HCT116 (cell line): ENCODE measurements around the gene ZDHHC22. TPM values are rescaled to one million over a fixed set of nuclear protein-coding genes. Genes with fewer than 3 reads are reported as not detected.

Experiments used
- ATAC-seq: fragments of 200-7000 bp; cut with Tn5 transposase; 2 replicates; pipeline ENCODE4 v1.9.1; 2020; ENCODE audit warnings: mild to moderate bottlenecking, moderate library complexity
- BruUV-seq: library from RNA; stranded (reverse); fragments of 400-500 nt; replicated peaks from 2 replicates; lab custom pipeline; 2021; lab: Mats Ljungman, UMichigan
- CTCF ChIA-PET: fragments of 300-600 bp; sonication (Branson Sonifier 250); formaldehyde crosslinking; loops from one replicate; lab custom pipeline; 2021; ENCODE audit warnings: antibody characterized with exemption; lab: Charles Lee
- POLR2A ChIA-PET: fragments of 300-600, 350-600 bp; sonication (Branson Sonifier 250); formaldehyde crosslinking; loops from one replicate; lab custom pipeline; 2021; ENCODE audit warnings: antibody characterized with exemption; lab: Charles Lee
- RAD21 ChIA-PET, 2 experiments: fragments of 300-600 bp; sonication (Branson Sonifier 250); formaldehyde crosslinking; loops; one replicate each; lab custom pipeline; 2023; ENCODE audit warnings: low total read pairs in 2 of 2; ENCODE audit not compliant: uncharacterized antibody in 2 of 2, unreplicated experiment in 2 of 2, low non-redundant PET in 1 of 2; lab: Charles Lee
- DNase-seq: peaks from one replicate; pipeline ENCODE4 v3.0.0-alpha.2; 2010; ENCODE audit warnings: low read depth, low spot score
- H2AFZ ChIP-seq: fragments of 200-600 bp; shearing (Covaris generic), sonication (generic); 2 replicates; pipeline ENCODE4 v1.6.1; 2017; ENCODE audit warnings: low read depth, mixed run types, mixed read lengths, antibody characterized with exemption, low read length; ENCODE audit not compliant: poor library complexity, severe bottlenecking
- H3K27ac ChIP-seq: 2 replicates; pipeline ENCODE4 v1.5.1; 2012; ENCODE audit warnings: low read depth, low read length
- H3K27me3 ChIP-seq: fragments of 200-600 bp; sonication (generic); 2 replicates; pipeline ENCODE4 v1.6.1; 2016; ENCODE audit warnings: mixed run types, low read length, mixed read lengths; ENCODE audit not compliant: insufficient read depth
- H3K36me3 ChIP-seq, 2 experiments: fragments of 200-500 bp in 1 of 2; fragments of 200-600 bp in 1 of 2; sonication (Bioruptor generic) in 1 of 2; sonication (generic) in 1 of 2; 2 replicates each; pipeline versions ENCODE4 v1.5.1 to v1.6.1; 2014 to 2016; ENCODE audit warnings: low read length in 2 of 2, inconsistent platforms in 1 of 2, mixed read lengths in 1 of 2, mixed run types in 1 of 2; ENCODE audit not compliant: insufficient read depth in 2 of 2, control insufficient read depth in 1 of 2
- H3K4me1 ChIP-seq, 2 experiments: fragments of 200-600 bp in 1 of 2; sonication (generic) in 1 of 2; 2 replicates each; pipeline versions ENCODE4 v1.5.1 to v1.6.1; 2012 to 2017; ENCODE audit warnings: low read length in 2 of 2, inconsistent platforms in 1 of 2, mild to moderate bottlenecking in 1 of 2, mixed read lengths in 1 of 2, mixed run types in 1 of 2, moderate library complexity in 1 of 2; ENCODE audit not compliant: insufficient read depth in 2 of 2, control insufficient read depth in 1 of 2
- H3K4me2 ChIP-seq: fragments of 200-600 bp; sonication (generic); 2 replicates; pipeline ENCODE4 v1.6.1; 2017; ENCODE audit warnings: mixed run types, low read length, mixed read lengths
- H3K4me3 ChIP-seq, 2 experiments: fragments of 200-600 bp in 1 of 2; sonication (generic) in 1 of 2; replicated peaks in 1 of 2; 2 replicates each; pipeline ENCODE4 v1.5.1; 2011 to 2016; ENCODE audit warnings: low read length in 2 of 2, control low read depth in 1 of 2, low read depth in 1 of 2, mild to moderate bottlenecking in 1 of 2, mixed read lengths in 1 of 2, mixed run types in 1 of 2
- H3K79me2 ChIP-seq: fragments of 200-600 bp; sonication (generic); 2 replicates; pipeline ENCODE4 v1.6.1; 2017; ENCODE audit warnings: mild to moderate bottlenecking, mixed run types, low read length, moderate library complexity, mixed read lengths; ENCODE audit not compliant: insufficient read depth
- H3K9ac ChIP-seq: fragments of 200-600 bp; sonication (generic); 2 replicates; pipeline ENCODE4 v1.6.1; 2016; ENCODE audit warnings: low read length, mixed read lengths
- H3K9me2 ChIP-seq: fragments of 200-600 bp; sonication (generic), shearing (Covaris generic); 2 replicates; pipeline ENCODE4 v1.6.1; 2017; ENCODE audit warnings: mixed run types, mild to moderate bottlenecking, moderate library complexity; ENCODE audit not compliant: insufficient read depth
- H3K9me3 ChIP-seq, 2 experiments: fragments of 200-500 bp in 1 of 2; fragments of 200-600 bp in 1 of 2; sonication (Bioruptor generic) in 1 of 2; sonication (generic) in 1 of 2; 2 replicates each; pipeline ENCODE4 v1.6.1; 2014 to 2017; ENCODE audit warnings: low read length in 2 of 2, mixed read lengths in 2 of 2, inconsistent platforms in 1 of 2, low read depth in 1 of 2, mild to moderate bottlenecking in 1 of 2, mixed run types in 1 of 2, moderate library complexity in 1 of 2; ENCODE audit not compliant: control insufficient read depth in 1 of 2, insufficient read depth in 1 of 2
- H4K20me1 ChIP-seq: fragments of 200-600 bp; sonication (generic), shearing (Covaris generic); 2 replicates; pipeline ENCODE4 v1.6.1; 2017; ENCODE audit warnings: mixed run types, mild to moderate bottlenecking, moderate library complexity; ENCODE audit not compliant: insufficient read depth
- CBX3 ChIP-seq: IDR thresholded peaks from 2 replicates; pipeline ENCODE4 v1.6.1; 2012; ENCODE audit warnings: low read depth
- EGR1 ChIP-seq: IDR thresholded peaks from 2 replicates; pipeline ENCODE4 v1.6.1; 2012; ENCODE audit warnings: low read depth
- ELF1 ChIP-seq: IDR thresholded peaks from 2 replicates; pipeline ENCODE4 v1.6.1; 2012; ENCODE audit warnings: low read depth, borderline replicate concordance
- EZH2 ChIP-seq: fragments of 200-600 bp; sonication (generic); IDR thresholded peaks from 2 replicates; pipeline ENCODE4 v1.6.1; 2017; ENCODE audit warnings: antibody characterized with exemption, mixed run types
- EZH2phosphoT487 ChIP-seq: fragments of 200-600 bp; IDR thresholded peaks from 2 replicates; pipeline ENCODE4 v1.6.1; 2018; ENCODE audit warnings: antibody characterized with exemption, borderline replicate concordance
- FOSL1 ChIP-seq: IDR thresholded peaks from 2 replicates; pipeline ENCODE4 v1.6.1; 2012; ENCODE audit warnings: low read depth
- RAD21 ChIP-seq: IDR thresholded peaks from 2 replicates; pipeline ENCODE4 v1.6.1; 2012; ENCODE audit warnings: low read depth, mild to moderate bottlenecking
- REST ChIP-seq: IDR thresholded peaks from 2 replicates; pipeline ENCODE4 v1.6.1; 2012; ENCODE audit warnings: low read depth
- SIN3A ChIP-seq: IDR thresholded peaks from 2 replicates; pipeline ENCODE4 v1.6.1; 2012; ENCODE audit warnings: low read depth
- SP1 ChIP-seq: IDR thresholded peaks from 2 replicates; pipeline ENCODE4 v1.6.1; 2012; ENCODE audit warnings: low read depth
- SRF ChIP-seq: IDR thresholded peaks from 2 replicates; pipeline ENCODE4 v1.6.1; 2012; ENCODE audit warnings: low read depth
- TCF7L2 ChIP-seq: IDR thresholded peaks from 2 replicates; pipeline ENCODE4 v1.7.0; 2011; ENCODE audit warnings: borderline replicate concordance, inconsistent platforms; ENCODE audit not compliant: insufficient read depth, insufficient read length; ENCODE audit errors: extremely low read depth
- ZNF274 ChIP-seq: fragments of 200-500 bp; sonication (Bioruptor generic); IDR thresholded peaks from 2 replicates; pipeline ENCODE4 v1.6.1; 2014; ENCODE audit warnings: mild to moderate bottlenecking, low read depth, low read length, inconsistent platforms
- intact Hi-C: fragments of 100-400 bp; cut with micrococcal nuclease; formaldehyde crosslinking; loops from 2 replicates; pipeline ENCODE4 v1.10.0; 2022
- total RNA-seq: library from RNA; stranded (reverse); gene quantifications from one replicate; pipeline ENCODE4 v1.2.1, GENCODE V29; 2021; ENCODE audit not compliant: unreplicated experiment
- TF ChIP-seq, protein P1 (sequence below): IDR thresholded peaks from 2 replicates; pipeline ENCODE4 v1.6.1; 2012
- TF ChIP-seq, protein P2 (sequence below): IDR thresholded peaks from 2 replicates; pipeline ENCODE4 v1.6.1; 2011; ENCODE audit warnings: mild to moderate bottlenecking, low read length, moderate library complexity; ENCODE audit not compliant: insufficient replicate concordance; ENCODE audit errors: extremely low read depth
- TF ChIP-seq, protein P3 (sequence below): IDR thresholded peaks from 2 replicates; pipeline ENCODE4 v1.6.1; 2012

Gene ZDHHC22
- total RNA-seq, 1 experiment from 2014 or later, result 0.10 TPM

GRCh38 chr14:77124345-77125280 is 17.0 kb downstream of the ZDHHC22 start:
- CTCF ChIA-PET, result interaction anchor here (1.1 to 2.2 kb wide), 4 partner anchors 27 to 248 kb away, joined by 3 to 10 read pairs (median 6); no protein-coding TSS in a partner anchor
- POLR2A ChIA-PET, result interaction anchor here (1.6 kb wide), 1 partner anchor 28 kb away, joined by 5 read pairs; no protein-coding TSS in a partner anchor
- Histone ChIP-seq H3K4me1 (peaks cover 48 to 74% of the 10 kb centered on the region in 2 experiments), H3K9me3 (no peaks in the 10 kb centered on the region), H4K20me1 (no peaks in the 10 kb centered on the region), H3K36me3 (no peaks in the 10 kb centered on the region), H2AFZ (no peak overlapping the region), H3K27me3 (no peaks in the 10 kb centered on the region), H3K4me3 (peak overlapping the region; percentile 15 to 24; a peak in 3 of 4 replicates), H3K9me2 (no peaks in the 10 kb centered on the region), H3K79me2 (no peaks in the 10 kb centered on the region), H3K9ac (peak overlapping the region; percentile 38), H3K27ac (peak overlapping the region; percentile 45), H3K4me2 (peak overlapping the region; percentile 60)
- DNase-seq (no peak), ATAC-seq (no peak)
- RAD21 ChIA-PET, result interaction anchor here in 1 of 2 experiments (0.6 to 1.8 kb wide), 2 partner anchors 26 to 333 kb away, joined by 3 to 8 read pairs; partner anchors contain the start of genes AHSA1 and CIPC
- TF ChIP-seq EGR1, result no peak
- TF ChIP-seq RAD21, result no peak
- no peak for TF ChIP-seq ZNF274
- TF ChIP-seq EZH2phosphoT487, result no peak
- TF ChIP-seq TCF7L2, result no peak
- no peak for TF ChIP-seq SP1
- TF ChIP-seq, protein P1, sequence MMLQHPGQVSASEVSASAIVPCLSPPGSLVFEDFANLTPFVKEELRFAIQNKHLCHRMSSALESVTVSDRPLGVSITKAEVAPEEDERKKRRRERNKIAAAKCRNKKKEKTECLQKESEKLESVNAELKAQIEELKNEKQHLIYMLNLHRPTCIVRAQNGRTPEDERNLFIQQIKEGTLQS, result no peak
- TF ChIP-seq ELF1, result no peak
- no peak for TF ChIP-seq CBX3
- TF ChIP-seq FOSL1, result no peak
- TF ChIP-seq SRF, result no peak
- no peak for TF ChIP-seq REST
- no peak for TF ChIP-seq SIN3A
- TF ChIP-seq, protein P2, sequence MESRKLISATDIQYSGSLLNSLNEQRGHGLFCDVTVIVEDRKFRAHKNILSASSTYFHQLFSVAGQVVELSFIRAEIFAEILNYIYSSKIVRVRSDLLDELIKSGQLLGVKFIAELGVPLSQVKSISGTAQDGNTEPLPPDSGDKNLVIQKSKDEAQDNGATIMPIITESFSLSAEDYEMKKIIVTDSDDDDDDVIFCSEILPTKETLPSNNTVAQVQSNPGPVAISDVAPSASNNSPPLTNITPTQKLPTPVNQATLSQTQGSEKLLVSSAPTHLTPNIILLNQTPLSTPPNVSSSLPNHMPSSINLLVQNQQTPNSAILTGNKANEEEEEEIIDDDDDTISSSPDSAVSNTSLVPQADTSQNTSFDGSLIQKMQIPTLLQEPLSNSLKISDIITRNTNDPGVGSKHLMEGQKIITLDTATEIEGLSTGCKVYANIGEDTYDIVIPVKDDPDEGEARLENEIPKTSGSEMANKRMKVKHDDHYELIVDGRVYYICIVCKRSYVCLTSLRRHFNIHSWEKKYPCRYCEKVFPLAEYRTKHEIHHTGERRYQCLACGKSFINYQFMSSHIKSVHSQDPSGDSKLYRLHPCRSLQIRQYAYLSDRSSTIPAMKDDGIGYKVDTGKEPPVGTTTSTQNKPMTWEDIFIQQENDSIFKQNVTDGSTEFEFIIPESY, result no peak
- no peak for TF ChIP-seq EZH2
- TF ChIP-seq, protein P3, sequence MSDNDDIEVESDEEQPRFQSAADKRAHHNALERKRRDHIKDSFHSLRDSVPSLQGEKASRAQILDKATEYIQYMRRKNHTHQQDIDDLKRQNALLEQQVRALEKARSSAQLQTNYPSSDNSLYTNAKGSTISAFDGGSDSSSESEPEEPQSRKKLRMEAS, result no peak
- intact Hi-C loops, result no loop called here
- BruUV-seq, result no TSS peak
